ENCODE results near the gene ATG4D.
"Not testable (repeated sequence)": the region's sequence is repeated elsewhere in the genome, so short reads cannot be mapped to it uniquely, and the experiment has no call there.

Gene ATG4D

DNA sequence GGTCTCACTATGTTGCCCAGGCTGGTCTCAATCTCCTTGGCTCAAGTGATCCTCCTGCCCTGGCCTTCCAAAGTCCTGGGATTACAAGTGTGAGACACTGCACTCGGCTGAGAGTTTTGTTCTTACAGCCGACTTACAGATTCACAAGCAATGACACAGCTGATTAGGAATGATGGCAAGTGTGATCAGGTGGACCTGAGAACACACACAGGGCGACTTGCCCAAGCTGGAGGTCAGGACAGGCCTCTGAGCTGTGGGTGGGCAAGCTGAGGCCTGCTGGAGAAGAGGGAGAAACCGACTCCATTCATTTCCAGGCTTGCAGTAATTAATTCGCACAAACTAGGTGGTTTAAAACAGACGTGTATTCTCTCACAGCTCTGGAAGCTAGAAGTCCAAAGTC is 8.1 kb upstream of the ATG4D start:
- TF ChIP-seq, protein P1, sequence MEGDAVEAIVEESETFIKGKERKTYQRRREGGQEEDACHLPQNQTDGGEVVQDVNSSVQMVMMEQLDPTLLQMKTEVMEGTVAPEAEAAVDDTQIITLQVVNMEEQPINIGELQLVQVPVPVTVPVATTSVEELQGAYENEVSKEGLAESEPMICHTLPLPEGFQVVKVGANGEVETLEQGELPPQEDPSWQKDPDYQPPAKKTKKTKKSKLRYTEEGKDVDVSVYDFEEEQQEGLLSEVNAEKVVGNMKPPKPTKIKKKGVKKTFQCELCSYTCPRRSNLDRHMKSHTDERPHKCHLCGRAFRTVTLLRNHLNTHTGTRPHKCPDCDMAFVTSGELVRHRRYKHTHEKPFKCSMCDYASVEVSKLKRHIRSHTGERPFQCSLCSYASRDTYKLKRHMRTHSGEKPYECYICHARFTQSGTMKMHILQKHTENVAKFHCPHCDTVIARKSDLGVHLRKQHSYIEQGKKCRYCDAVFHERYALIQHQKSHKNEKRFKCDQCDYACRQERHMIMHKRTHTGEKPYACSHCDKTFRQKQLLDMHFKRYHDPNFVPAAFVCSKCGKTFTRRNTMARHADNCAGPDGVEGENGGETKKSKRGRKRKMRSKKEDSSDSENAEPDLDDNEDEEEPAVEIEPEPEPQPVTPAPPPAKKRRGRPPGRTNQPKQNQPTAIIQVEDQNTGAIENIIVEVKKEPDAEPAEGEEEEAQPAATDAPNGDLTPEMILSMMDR (IDR thresholded peaks at IDR 0.05): no peak
- no peak for TF ChIP-seq ZFX (IDR thresholded peaks at IDR 0.05; ENCODE audit: borderline replicate concordance)

DNA sequence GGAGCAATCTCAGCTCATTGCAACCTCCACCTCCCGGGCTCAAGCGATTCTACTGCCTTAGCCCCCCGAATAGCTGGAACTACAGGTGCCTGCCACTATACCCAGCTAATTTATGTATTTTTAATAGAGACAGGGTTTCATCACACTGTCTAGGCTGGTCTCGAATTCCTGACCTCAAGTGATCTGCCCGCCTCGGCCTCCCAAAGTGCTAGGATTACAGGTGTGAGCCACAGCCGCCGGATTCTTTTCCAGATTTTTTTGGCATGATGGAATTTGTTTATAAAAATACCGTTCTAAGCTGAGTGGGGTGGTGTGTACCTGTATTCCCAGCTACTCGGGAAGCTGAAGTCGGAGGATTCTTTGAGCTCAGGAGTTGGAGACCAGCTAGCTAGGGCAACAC is 6.0 kb upstream of the ATG4D start:
- TF ChIP-seq, protein P1 (IDR thresholded peaks at IDR 0.05): no peak
- no peak for TF ChIP-seq ZFX (IDR thresholded peaks at IDR 0.05; ENCODE audit: borderline replicate concordance)
- H3K27ac ChIP-seq: no peak overlapping the region

More for the DNA sequence above, 8.1 kb upstream of the ATG4D start:
- no peak overlapping the region for H3K27ac ChIP-seq

DNA sequence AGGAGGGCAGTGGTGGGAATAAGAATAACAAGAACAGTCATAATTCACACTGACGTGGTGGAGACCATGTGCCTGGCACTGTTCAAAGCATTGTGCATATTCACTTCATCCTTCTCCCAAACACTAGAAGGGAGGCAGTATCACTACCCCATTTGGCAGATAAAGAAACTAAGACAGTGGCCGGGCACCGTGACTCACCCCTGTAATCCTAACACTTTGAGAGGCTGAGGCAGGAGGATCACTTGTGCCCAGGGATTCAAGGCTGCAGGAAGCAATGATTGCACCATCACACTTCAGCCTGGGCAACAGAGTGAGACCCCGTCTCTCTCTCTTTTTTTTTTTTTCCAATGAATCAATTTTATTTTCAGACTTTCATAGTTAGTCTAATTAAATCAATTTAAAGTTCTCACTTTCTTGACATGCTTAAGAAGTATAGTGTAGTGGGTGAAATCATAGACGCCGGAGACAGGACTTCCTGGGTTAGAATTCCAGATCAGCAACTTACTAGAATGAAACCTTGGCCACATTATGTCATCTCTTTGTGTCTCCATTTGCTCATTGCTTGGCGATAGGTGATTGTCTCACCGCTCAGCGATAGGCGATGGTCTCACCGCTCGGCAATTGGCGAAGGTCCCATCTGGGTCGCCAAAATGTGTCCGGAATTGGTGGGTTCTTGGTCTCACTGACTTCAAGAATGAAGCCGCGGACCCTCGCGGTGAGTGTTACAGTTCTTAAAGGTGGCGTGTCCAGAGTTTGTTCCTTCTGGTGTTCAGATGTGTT is 5.3 kb upstream of the ATG4D start:
- H3K27ac ChIP-seq: no peak overlapping the region
- no peak for TF ChIP-seq ZFX (IDR thresholded peaks at IDR 0.05; ENCODE audit: borderline replicate concordance)

DNA sequence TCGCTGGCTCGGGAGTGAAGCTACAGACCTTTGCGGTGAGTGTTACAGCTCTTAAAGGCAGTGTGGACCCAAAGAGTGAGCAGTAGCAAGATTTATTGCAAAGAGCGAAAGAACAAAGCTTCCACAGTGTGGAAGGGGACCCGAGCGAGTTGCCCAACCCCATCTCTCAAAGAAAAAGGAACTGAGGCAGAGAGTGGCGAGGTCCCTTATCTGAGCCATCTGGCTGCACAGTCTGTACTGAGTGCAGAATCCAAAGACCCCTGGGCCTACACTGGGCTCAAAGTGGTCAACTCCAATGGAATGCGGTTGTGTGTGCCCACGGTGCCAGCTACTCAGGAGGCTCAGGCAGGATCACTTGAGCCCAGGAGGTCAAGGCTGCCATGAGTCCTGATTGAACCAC is 4.7 kb upstream of the ATG4D start:
- H3K27ac ChIP-seq: not testable (repeated sequence)

DNA sequence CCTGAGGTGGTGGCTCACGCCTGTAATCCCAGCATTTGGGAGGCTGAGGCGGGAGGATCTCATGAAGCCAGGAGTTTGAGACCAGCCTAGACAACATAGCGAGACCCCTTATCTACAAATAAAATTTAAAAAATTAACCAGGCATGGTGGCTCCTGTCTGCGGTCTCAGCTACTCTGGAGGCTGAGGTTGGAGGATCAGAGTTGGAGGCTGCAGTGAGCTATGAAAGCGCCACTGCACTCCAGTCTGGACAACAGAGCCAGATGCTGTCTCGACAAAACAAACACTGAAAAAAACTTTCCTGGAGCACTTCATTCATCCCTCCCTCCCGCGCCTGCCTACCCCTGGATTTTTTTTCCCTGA is 665 bp upstream of the ATG4D start:
- TF ChIP-seq ZFX (IDR thresholded peaks at IDR 0.05; ENCODE audit: borderline replicate concordance): no peak
- TF ChIP-seq, protein P1 (IDR thresholded peaks at IDR 0.05): no peak
- peak overlapping the region; percentile 82 for H3K27ac ChIP-seq

DNA sequence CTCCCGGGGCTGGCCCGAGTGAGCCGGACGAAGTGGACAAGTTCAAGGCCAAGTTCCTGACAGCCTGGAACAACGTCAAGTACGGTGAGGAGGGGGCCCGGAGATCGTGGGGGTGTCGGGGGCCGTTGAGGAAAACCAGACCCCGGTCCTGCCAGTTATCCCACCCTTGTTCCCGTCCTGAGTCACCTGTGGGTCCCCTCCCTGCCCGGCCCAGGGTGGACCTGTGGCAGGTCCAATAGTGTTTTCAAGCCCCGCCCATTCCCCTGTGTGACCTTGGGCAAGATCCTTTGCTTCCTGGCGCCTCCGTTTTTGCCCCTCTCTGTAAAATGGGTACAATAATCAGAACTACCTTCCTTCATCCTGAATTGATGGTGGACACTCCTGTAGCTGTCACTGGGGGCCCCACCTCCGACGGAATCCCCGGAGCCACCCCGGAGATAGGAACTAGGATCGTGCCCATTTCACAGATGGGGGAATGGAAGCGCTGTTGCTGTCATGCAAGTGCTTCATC is 593 bp downstream of the ATG4D start:
- TF ChIP-seq, protein P1 (IDR thresholded peaks at IDR 0.05): no peak
- TF ChIP-seq ZFX (IDR thresholded peaks at IDR 0.05; ENCODE audit: borderline replicate concordance): no peak
- H3K27ac ChIP-seq: peak overlapping the region; percentile 82

DNA sequence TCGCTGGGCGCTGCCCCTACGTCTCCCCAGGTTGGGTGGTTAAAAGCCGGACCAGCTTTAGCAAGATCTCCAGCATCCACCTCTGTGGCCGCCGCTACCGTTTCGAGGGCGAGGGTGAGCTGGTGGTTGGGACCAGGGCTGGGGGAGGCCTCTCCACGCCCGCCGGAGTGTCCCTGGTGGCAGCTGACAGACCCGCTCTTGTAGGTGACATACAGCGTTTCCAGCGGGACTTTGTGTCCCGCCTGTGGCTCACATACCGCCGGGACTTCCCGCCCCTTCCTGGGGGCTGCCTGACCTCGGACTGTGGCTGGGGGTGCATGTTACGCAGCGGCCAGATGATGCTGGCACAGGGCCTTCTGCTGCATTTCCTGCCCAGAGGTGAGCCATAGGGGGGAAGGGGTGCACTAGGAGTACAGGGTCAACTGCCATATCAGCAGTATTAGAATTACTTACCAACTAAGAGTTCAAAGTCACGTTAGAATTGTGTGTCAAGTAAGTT is 1.1 kb downstream of the ATG4D start:
- H3K27ac ChIP-seq: peak overlapping the region; percentile 82
- no peak for TF ChIP-seq ZFX (IDR thresholded peaks at IDR 0.05; ENCODE audit: borderline replicate concordance)
- TF ChIP-seq, protein P1 (IDR thresholded peaks at IDR 0.05): no peak

DNA sequence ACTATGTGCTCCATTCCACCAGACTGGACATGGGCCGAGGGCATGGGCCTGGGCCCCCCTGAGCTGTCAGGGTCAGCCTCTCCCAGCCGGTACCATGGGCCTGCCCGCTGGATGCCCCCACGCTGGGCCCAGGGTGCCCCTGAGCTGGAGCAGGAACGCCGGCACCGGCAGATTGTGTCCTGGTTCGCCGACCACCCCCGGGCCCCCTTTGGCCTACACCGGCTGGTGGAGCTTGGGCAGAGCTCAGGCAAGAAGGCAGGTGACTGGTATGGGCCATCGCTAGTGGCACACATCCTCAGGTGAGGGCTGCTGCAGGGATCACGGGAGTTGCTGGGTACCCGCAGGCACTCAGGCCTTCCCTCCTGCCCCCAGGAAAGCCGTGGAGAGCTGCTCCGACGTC is 3.1 kb downstream of the ATG4D start:
- TF ChIP-seq, protein P1 (IDR thresholded peaks at IDR 0.05): no peak
- no peak for TF ChIP-seq ZFX (IDR thresholded peaks at IDR 0.05; ENCODE audit: borderline replicate concordance)
- no peak overlapping the region for H3K27ac ChIP-seq
